CD14-positive monocyte (primary cell): ENCODE data around the gene ABHD16A. TPM values are rescaled to one million over a fixed set of nuclear protein-coding genes. Genes with fewer than 3 reads are reported as not detected.

Experiments used
- DNase-seq, 3 donors: peaks; one replicate each; pipeline ENCODE4 v3.0.0-alpha.2; 2011 to 2022
- H2AFZ ChIP-seq: 2 replicates; pipeline ENCODE4 v1.6.0; 2012; ENCODE audit warnings: mild to moderate bottlenecking, low read depth, low read length, inconsistent platforms; ENCODE audit not compliant: insufficient read depth, poor library complexity, severe bottlenecking
- H3K27ac ChIP-seq, 2 donors: 1 replicate in 1 of 2; 2 replicates in 1 of 2; pipeline ENCODE4 v1.5.1; 2012 to 2013; ENCODE audit warnings: low read length in 2 of 2, control low read depth in 1 of 2, inconsistent platforms in 1 of 2, low read depth in 1 of 2, mild to moderate bottlenecking in 1 of 2
- H3K27me3 ChIP-seq, 2 donors: one replicate each; pipeline versions ENCODE4 v1.6.0 to v1.6.1; 2011 to 2013; ENCODE audit warnings: low read length in 2 of 2; ENCODE audit not compliant: control insufficient read depth in 2 of 2, insufficient read depth in 2 of 2
- H3K36me3 ChIP-seq, 2 donors: replicated peaks in 1 of 2; 1 replicate in 1 of 2; 2 replicates in 1 of 2; pipeline versions ENCODE4 v1.5.1 to v1.6.1; 2012 to 2013; ENCODE audit warnings: low read length in 2 of 2, control low read depth in 1 of 2, inconsistent platforms in 1 of 2, mild to moderate bottlenecking in 1 of 2; ENCODE audit not compliant: insufficient read depth in 2 of 2, control insufficient read depth in 1 of 2
- H3K4me1 ChIP-seq, 2 donors: 1 replicate in 1 of 2; 2 replicates in 1 of 2; pipeline versions ENCODE4 v1.5.1 to v1.6.1; 2012 to 2013; ENCODE audit warnings: low read length in 2 of 2, control low read depth in 1 of 2, inconsistent platforms in 1 of 2, mild to moderate bottlenecking in 1 of 2, moderate library complexity in 1 of 2; ENCODE audit not compliant: insufficient read depth in 2 of 2, control insufficient read depth in 1 of 2
- H3K4me2 ChIP-seq: replicated peaks from 2 replicates; pipeline ENCODE3; 2012; ENCODE audit warnings: low read length, moderate library complexity, mild to moderate bottlenecking; ENCODE audit not compliant: poor library complexity, severe bottlenecking; ENCODE audit errors: extremely low read depth
- H3K4me3 ChIP-seq, 3 experiments: fragments of 200-600 bp in 1 of 3; sonication (generic) in 1 of 3; replicated peaks in 1 of 3; 1 replicate in 2 of 3; 2 replicates in 1 of 3; pipeline ENCODE4 v1.5.1; 2011 to 2013; ENCODE audit warnings: low read length in 3 of 3, mild to moderate bottlenecking in 3 of 3, control low read depth in 2 of 3, low read depth in 2 of 3, inconsistent platforms in 1 of 3, moderate library complexity in 1 of 3
- H3K79me2 ChIP-seq: 2 replicates; pipeline ENCODE4 v1.6.0; 2012; ENCODE audit warnings: mild to moderate bottlenecking, control low read depth, inconsistent platforms, low read length, moderate library complexity; ENCODE audit not compliant: insufficient read depth
- H3K9ac ChIP-seq: 2 replicates; pipeline ENCODE4 v1.6.0; 2017; ENCODE audit warnings: low read length, mild to moderate bottlenecking; ENCODE audit not compliant: insufficient read depth, poor library complexity, severe bottlenecking
- H3K9me3 ChIP-seq, 2 donors: replicated peaks in 1 of 2; 1 replicate in 1 of 2; 2 replicates in 1 of 2; pipeline versions ENCODE4 v1.5.1 to v1.6.1; 2012 to 2013; ENCODE audit warnings: low read length in 2 of 2, control low read depth in 1 of 2; ENCODE audit not compliant: control insufficient read depth in 1 of 2, insufficient read depth in 1 of 2
- H4K20me1 ChIP-seq: 2 replicates; pipeline ENCODE4 v1.6.0; 2012; ENCODE audit warnings: mild to moderate bottlenecking, low read length, control low read depth, moderate library complexity; ENCODE audit not compliant: insufficient read depth
- H3K27ac Mint-ChIP-seq, 7 donors: one replicate each; pipeline ENCODE4 v1.8.0; 2020; ENCODE audit warnings: mild to moderate bottlenecking in 7 of 7, mixed read lengths in 7 of 7, moderate library complexity in 6 of 7, inconsistent platforms in 2 of 7
- H3K27me3 Mint-ChIP-seq, 3 donors: one replicate each; pipeline ENCODE4 v1.8.0; 2021 to 2022; ENCODE audit warnings: low read depth in 3 of 3, mild to moderate bottlenecking in 3 of 3, mixed read lengths in 3 of 3, moderate library complexity in 3 of 3, inconsistent platforms in 1 of 3
- H3K36me3 Mint-ChIP-seq, 2 donors: one replicate each; pipeline ENCODE4 v1.8.0; 2020; ENCODE audit warnings: mixed read lengths in 2 of 2, inconsistent platforms in 1 of 2, mild to moderate bottlenecking in 1 of 2
- H3K4me1 Mint-ChIP-seq: one replicate; pipeline ENCODE4 v1.8.0; 2020; ENCODE audit warnings: mild to moderate bottlenecking, mixed read lengths
- H3K4me3 Mint-ChIP-seq, 2 donors: one replicate each; pipeline ENCODE4 v1.8.0; 2020; ENCODE audit warnings: mild to moderate bottlenecking in 2 of 2, mixed read lengths in 2 of 2, moderate library complexity in 1 of 2
- H3K9me3 Mint-ChIP-seq, 7 donors: one replicate each; pipeline ENCODE4 v1.8.0; 2020 to 2022; ENCODE audit warnings: mixed read lengths in 7 of 7, mild to moderate bottlenecking in 6 of 7, moderate library complexity in 6 of 7, inconsistent platforms in 2 of 7
- WGBS: methylation state at CpG from one replicate; pipeline ENCODE4 v1.1.5; 2013; ENCODE audit warnings: missing lambda C conversion rate; ENCODE audit not compliant: insufficient coverage; 5-methylcytosine and 5-hydroxymethylcytosine counted together
- intact Hi-C, 2 donors: fragments of 100-400 bp; cut with micrococcal nuclease; formaldehyde crosslinking; loops; one replicate each; pipeline versions ENCODE4 v1.15.0 to v1.15.1; 2023
- polyA plus RNA-seq, 3 donors: library from polyadenylated mRNA; depleted of rRNA in 1 of 3; unstranded in 2 of 3; stranded (reverse) in 1 of 3; fragments of 300-500 nt in 2 of 3; fragments of >200 nt in 1 of 3; fragmentation: Illumina TruSeq in 2 of 3; gene quantifications; 1 replicate in 2 of 3; 2 replicates in 1 of 3; pipeline ENCODE4 v1.2.3, GENCODE V29; 2012 to 2021
- TF ChIP-seq, protein P1 (sequence below): fragments of 200-600 bp; IDR thresholded peaks from one replicate; pipeline ENCODE4 v1.8.0; 2022; ENCODE audit warnings: antibody characterized with exemption, mild to moderate bottlenecking

Gene ABHD16A
- polyA plus RNA-seq, 3 donors, result 53.0 to 122 (median 56.0) TPM

DNA sequence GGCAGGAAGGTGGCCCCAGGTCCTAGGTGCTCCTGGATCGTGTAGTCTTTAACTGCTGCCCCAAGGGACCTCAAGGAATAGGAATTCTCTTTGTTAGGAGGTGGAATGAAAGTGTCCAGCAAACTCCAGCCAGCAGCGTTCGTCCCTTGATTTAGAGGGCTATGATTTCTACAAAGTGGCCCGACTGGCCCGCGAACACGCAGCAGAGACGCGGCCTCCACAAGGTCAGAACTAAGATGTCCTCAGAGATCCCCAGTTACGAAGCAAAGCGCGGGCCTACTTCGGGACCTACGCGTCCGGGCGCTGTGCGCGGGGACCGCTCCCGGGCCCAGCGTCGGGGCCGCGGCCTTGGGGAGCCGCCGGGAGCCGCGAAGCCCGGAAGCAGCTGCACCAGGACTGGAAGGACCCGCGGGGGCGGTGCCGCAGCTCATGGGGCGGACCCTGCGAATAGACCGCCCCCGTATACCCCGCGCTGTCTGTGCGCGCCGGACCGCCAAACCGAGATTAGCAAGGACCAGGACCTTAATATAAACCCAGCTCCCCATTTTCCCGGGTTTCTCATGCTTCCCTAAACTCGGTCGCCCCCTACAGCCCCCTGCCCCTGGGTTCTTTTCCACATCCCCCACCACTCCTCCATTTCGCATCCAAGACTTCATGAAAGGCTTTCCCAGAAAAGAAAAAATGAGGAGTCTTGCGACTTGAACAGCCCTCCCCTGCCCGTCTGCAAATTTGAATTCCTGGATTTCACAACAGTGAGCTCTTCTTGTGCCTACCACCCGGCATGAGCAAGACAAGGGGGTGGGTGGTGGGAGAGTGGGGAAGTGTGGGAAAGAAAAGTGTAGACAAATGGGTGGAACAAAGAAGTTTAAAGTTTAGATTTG is 42.5 kb downstream of the ABHD16A start, which contains the start of gene C6orf47:
TSS of gene C6orf47 (minus strand) at position 398 of the 881 bp plus-strand sequence. CDS start 831 bp downstream, outside the sequence.
- H3K27ac ChIP-seq, result peak within 1 kb of the TSS; percentile 70 to 80
- Mint-ChIP-seq H3K36me3 (peaks cover 43 to 67% of the 10 kb centered on the region in 2 donors), H3K9me3 (peaks cover 0 to 2% (median 0%) of the 10 kb centered on the region in 7 donors), H3K27ac (peak within 1 kb of the TSS; percentile 92 to 97 (median 95)), H3K27me3 (peaks cover 0 to under 1% (median 0%) of the 10 kb centered on the region in 3 donors), H3K4me1 (peaks cover 77% of the 10 kb centered on the region), H3K4me3 (peak within 1 kb of the TSS; percentile 93 to 97)
- intact Hi-C loops, result loop anchor here in 1 of 2 donors (5.0 kb wide), 1 partner anchor 113 kb away; the partner anchor contains the start of genes ATP6V1G2 and NFKBIL1
- peaks cover 58 to 83% of the 10 kb centered on the region in 2 donors for H3K4me1 ChIP-seq
- peak within 1 kb of the TSS; percentile 87 for H3K4me2 ChIP-seq
- peak within 1 kb of the TSS; percentile 77 for H3K9ac ChIP-seq
- no peaks in the 10 kb centered on the region for H3K9me3 ChIP-seq
- H2AFZ ChIP-seq, result peak within 1 kb of the TSS; percentile 78
- WGBS, result under 1% methylated on average over 51 of the region's 52 CpGs
- peaks cover 15 to 51% of the 10 kb centered on the region in 2 donors for H3K36me3 ChIP-seq
- peaks cover 79% of the 10 kb centered on the region for H3K79me2 ChIP-seq
- peaks cover 26% of the 10 kb centered on the region for H4K20me1 ChIP-seq
- H3K4me3 ChIP-seq, result peak within 1 kb of the TSS; percentile 71 to 89 (median 79)
- TF ChIP-seq, protein P1, sequence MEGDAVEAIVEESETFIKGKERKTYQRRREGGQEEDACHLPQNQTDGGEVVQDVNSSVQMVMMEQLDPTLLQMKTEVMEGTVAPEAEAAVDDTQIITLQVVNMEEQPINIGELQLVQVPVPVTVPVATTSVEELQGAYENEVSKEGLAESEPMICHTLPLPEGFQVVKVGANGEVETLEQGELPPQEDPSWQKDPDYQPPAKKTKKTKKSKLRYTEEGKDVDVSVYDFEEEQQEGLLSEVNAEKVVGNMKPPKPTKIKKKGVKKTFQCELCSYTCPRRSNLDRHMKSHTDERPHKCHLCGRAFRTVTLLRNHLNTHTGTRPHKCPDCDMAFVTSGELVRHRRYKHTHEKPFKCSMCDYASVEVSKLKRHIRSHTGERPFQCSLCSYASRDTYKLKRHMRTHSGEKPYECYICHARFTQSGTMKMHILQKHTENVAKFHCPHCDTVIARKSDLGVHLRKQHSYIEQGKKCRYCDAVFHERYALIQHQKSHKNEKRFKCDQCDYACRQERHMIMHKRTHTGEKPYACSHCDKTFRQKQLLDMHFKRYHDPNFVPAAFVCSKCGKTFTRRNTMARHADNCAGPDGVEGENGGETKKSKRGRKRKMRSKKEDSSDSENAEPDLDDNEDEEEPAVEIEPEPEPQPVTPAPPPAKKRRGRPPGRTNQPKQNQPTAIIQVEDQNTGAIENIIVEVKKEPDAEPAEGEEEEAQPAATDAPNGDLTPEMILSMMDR, result no peak
- DNase-seq, result peak in 2 of 3 donors; percentile 57 to 67
- H3K27me3 ChIP-seq, result no peaks in the 10 kb centered on the region

DNA sequence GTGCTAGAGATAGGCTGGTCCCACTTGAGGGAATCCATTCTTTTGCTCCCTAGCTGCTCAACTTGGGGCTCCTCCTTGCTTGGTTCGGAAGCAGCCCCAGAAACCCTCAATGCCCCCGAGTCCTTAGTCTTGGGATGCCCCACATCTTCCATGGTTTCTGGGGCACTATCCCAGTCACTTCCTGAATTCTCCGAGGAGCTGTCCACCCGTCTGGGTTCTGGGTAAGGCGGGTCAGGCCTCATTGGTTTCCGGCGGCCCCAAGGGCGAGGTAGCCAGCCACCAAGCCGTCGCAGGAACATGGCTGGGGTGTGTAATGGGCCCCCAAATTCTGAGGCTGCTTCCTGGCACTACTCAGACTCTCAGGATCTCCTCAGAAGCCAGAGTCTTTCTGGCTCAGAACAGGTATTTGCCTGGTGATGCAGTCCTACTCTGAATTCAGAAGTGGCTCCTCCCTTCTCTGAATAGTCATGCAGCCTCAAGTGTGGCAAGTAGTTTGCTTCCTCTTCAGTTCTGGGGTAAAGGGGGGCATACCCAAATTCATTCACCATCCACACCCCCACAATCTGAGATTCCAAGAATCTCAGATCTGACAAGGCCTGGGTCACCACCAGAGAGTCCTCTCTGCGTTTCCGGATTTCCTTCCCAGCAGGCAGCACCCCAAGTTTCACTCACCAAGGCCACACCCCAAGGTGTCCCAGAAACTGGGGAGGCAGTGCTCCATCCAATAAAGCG is 43.3 kb downstream of the ABHD16A start:
- H3K9ac ChIP-seq, result peak overlapping the region; percentile 77
- H3K4me1 ChIP-seq, result peaks cover 55 to 75% of the 10 kb centered on the region in 2 donors
- Mint-ChIP-seq H3K4me3 (peak overlapping the region; percentile 93 to 97), H3K4me1 (peaks cover 80% of the 10 kb centered on the region), H3K27ac (peak overlapping the region; percentile 92 to 97 (median 95)), H3K9me3 (peaks cover 0 to 2% (median 0%) of the 10 kb centered on the region in 7 donors), H3K36me3 (peaks cover 46 to 74% of the 10 kb centered on the region in 2 donors), H3K27me3 (peaks cover 0 to 4% (median 0%) of the 10 kb centered on the region in 3 donors)
- H3K4me3 ChIP-seq, result peak overlapping the region; percentile 71 to 89 (median 79)
- H4K20me1 ChIP-seq, result peaks cover 26% of the 10 kb centered on the region
- peak overlapping the region; percentile 70 to 80 for H3K27ac ChIP-seq
- DNase-seq, result peak in 2 of 3 donors; percentile 40 to 53
- H3K27me3 ChIP-seq, result no peaks in the 10 kb centered on the region
- intact Hi-C loops, result loop anchor here in 1 of 2 donors (5.0 kb wide), 1 partner anchor 113 kb away; the partner anchor contains the start of genes ATP6V1G2 and NFKBIL1
- TF ChIP-seq, protein P1, result no peak
- H3K79me2 ChIP-seq, result peaks cover 87% of the 10 kb centered on the region
- H3K36me3 ChIP-seq, result peaks cover 15 to 57% of the 10 kb centered on the region in 2 donors
- H3K9me3 ChIP-seq, result no peaks in the 10 kb centered on the region
- peak overlapping the region; percentile 87 for H3K4me2 ChIP-seq
- WGBS, result 34% methylated on average over 10 of the region's 13 CpGs
- peak overlapping the region; percentile 78 for H2AFZ ChIP-seq
